KMS-11 (cell line): ENCODE data around the gene PTPN5.

Experiments
- H2AFZ ChIP-seq: fragments of 200-600 bp; sonication (generic); 2 replicates; pipeline ENCODE4 v1.6.1; 2016; ENCODE audit warnings: antibody characterized with exemption, mixed run types, low read depth
- H3K27ac ChIP-seq: fragments of 200-600 bp; sonication (generic); 2 replicates; pipeline ENCODE4 v1.6.1; 2016; ENCODE audit warnings: mild to moderate bottlenecking, mixed run types
- H3K27me3 ChIP-seq: fragments of 200-600 bp; sonication (generic); 2 replicates; pipeline ENCODE4 v1.6.1; 2017; ENCODE audit warnings: mild to moderate bottlenecking, low read depth, mixed run types, moderate library complexity; ENCODE audit not compliant: insufficient read depth
- H3K36me3 ChIP-seq: fragments of 200-600 bp; sonication (generic); 2 replicates; pipeline ENCODE4 v1.6.1; 2017; ENCODE audit warnings: mild to moderate bottlenecking, mixed run types; ENCODE audit not compliant: insufficient read depth
- H3K4me1 ChIP-seq: fragments of 200-600 bp; sonication (generic); 2 replicates; pipeline ENCODE4 v1.6.1; 2016; ENCODE audit warnings: mild to moderate bottlenecking, low read depth, mixed run types; ENCODE audit not compliant: poor library complexity, severe bottlenecking
- H3K4me2 ChIP-seq: fragments of 200-600 bp; sonication (generic); 2 replicates; pipeline ENCODE4 v1.7.0; 2016; ENCODE audit warnings: mild to moderate bottlenecking, mixed run types
- H3K4me3 ChIP-seq: fragments of 200-600 bp; sonication (generic); IDR thresholded peaks from 2 replicates; pipeline ENCODE4 v1.6.1; 2017; ENCODE audit warnings: low read depth, low read length, mixed read lengths; ENCODE audit not compliant: insufficient read depth
- H3K79me2 ChIP-seq: fragments of 200-600 bp; sonication (generic); 2 replicates; pipeline ENCODE4 v1.6.1; 2016; ENCODE audit warnings: low read depth, mixed run types; ENCODE audit not compliant: insufficient read depth
- H3K9ac ChIP-seq: fragments of 200-600 bp; sonication (generic); 2 replicates; pipeline ENCODE4 v1.6.1; 2016; ENCODE audit warnings: mild to moderate bottlenecking, mixed run types
- H4K20me1 ChIP-seq: fragments of 200-600 bp; sonication (generic); 2 replicates; pipeline ENCODE4 v1.6.1; 2016; ENCODE audit warnings: mild to moderate bottlenecking, mixed run types; ENCODE audit not compliant: insufficient read depth
- TF ChIP-seq, protein P1 (sequence below): fragments of 200-600 bp; sonication (generic); conservative IDR thresholded peaks from 2 replicates; pipeline ENCODE4 v1.6.1; 2017; ENCODE audit warnings: low read depth, mild to moderate bottlenecking, antibody characterized with exemption, low read length, moderate library complexity, mixed read lengths

Gene PTPN5

DNA sequence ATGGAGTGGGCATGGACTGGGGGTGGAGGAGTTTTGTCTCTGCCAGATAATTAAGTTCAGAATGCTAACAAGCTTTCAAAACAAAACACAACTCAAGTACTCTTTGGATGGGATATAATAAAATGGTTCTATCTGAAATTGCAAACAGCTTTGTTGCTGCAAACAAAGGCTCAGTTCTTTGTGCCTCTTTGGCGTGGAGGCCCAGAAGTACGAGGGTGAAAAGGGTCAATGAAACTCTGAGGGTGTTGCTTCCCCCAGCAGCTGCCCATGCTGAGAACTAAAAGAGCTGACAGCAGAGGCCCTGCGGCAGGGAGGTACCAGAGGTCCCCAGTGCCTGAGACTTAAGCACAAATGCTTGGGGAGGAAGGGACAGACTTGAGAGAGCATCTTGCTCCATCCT is 39.1 kb downstream of the PTPN5 start:
- Histone ChIP-seq H3K27me3 (no peaks in the 10 kb centered on the region), H3K9ac (no peak overlapping the region)

DNA sequence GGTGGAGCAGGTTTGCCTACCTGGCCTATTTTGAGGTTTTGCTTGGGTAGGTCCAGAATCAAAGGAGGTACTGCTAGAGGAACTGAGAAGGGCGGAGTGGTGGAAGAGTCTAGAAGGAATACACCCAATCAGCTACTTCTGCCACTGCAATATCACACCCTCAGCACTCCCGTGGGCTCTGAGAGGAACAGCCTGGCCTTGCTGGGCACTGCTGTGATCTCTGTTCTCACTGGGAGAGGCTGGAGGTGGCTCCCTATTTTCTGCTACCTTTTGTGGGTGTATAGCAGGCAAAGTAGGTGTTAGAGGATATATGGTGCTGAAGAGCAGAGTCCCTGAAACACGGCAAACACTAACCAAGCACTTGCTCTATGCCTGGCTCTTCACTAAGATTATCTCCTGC is 40.7 kb downstream of the PTPN5 start:
- H3K27ac ChIP-seq, result no peak overlapping the region
- TF ChIP-seq, protein P1, sequence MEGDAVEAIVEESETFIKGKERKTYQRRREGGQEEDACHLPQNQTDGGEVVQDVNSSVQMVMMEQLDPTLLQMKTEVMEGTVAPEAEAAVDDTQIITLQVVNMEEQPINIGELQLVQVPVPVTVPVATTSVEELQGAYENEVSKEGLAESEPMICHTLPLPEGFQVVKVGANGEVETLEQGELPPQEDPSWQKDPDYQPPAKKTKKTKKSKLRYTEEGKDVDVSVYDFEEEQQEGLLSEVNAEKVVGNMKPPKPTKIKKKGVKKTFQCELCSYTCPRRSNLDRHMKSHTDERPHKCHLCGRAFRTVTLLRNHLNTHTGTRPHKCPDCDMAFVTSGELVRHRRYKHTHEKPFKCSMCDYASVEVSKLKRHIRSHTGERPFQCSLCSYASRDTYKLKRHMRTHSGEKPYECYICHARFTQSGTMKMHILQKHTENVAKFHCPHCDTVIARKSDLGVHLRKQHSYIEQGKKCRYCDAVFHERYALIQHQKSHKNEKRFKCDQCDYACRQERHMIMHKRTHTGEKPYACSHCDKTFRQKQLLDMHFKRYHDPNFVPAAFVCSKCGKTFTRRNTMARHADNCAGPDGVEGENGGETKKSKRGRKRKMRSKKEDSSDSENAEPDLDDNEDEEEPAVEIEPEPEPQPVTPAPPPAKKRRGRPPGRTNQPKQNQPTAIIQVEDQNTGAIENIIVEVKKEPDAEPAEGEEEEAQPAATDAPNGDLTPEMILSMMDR, result no peak
- no peaks in the 10 kb centered on the region for H3K36me3 ChIP-seq
- no peak overlapping the region for H3K4me3 ChIP-seq
- no peaks in the 10 kb centered on the region for H3K79me2 ChIP-seq
- H3K4me1 ChIP-seq, result no peaks in the 10 kb centered on the region
- H4K20me1 ChIP-seq, result no peaks in the 10 kb centered on the region
- H3K9ac ChIP-seq, result no peak overlapping the region
- no peak overlapping the region for H3K4me2 ChIP-seq
- H3K27me3 ChIP-seq, result no peaks in the 10 kb centered on the region
- no peak overlapping the region for H2AFZ ChIP-seq

More for the DNA sequence above, 39.1 kb downstream of the PTPN5 start:
- H3K36me3 ChIP-seq, result no peaks in the 10 kb centered on the region
- no peak overlapping the region for H3K4me3 ChIP-seq
- H4K20me1 ChIP-seq, result no peaks in the 10 kb centered on the region
- no peak overlapping the region for H3K27ac ChIP-seq
- H3K79me2 ChIP-seq, result no peaks in the 10 kb centered on the region
- no peaks in the 10 kb centered on the region for H3K4me1 ChIP-seq
- no peak overlapping the region for H2AFZ ChIP-seq
- H3K4me2 ChIP-seq, result no peak overlapping the region
- TF ChIP-seq, protein P1, result no peak

DNA sequence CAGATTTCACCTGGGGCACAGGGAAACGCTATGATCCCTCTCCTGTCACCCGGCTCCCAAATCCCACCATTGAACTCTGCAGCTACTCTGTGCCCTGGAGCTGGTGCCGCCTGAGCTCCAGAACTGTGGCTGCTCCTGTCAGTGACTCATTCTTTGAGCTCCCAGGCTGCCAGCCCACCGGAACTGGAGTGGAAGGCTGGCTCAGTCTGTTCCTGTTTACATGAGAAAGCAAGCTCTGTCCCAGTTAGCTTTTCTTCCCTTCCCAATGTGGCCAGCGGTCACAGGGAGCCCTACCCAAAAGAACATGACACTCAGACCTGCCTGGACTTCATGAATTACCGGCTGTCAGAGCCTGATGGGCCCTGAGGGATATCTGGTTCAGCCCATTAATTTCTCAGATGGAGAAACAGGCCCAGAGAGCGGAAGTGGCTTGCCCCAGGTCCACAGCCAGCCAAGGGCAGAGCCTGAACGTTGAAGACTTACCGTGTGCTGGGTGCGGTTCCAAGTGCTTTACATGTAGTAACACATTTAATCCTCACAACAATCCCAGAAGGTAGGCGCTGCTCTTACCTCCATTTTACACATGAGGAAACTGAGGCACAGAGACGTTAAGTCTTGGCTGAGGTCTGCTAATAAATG is 41.8 kb downstream of the PTPN5 start:
- Histone ChIP-seq H3K4me2 (no peak overlapping the region), H3K36me3 (no peaks in the 10 kb centered on the region), H3K9ac (no peak overlapping the region), H3K79me2 (no peaks in the 10 kb centered on the region), H3K27me3 (no peaks in the 10 kb centered on the region), H3K27ac (no peak overlapping the region), H2AFZ (no peak overlapping the region), H3K4me3 (no peak overlapping the region), H3K4me1 (no peaks in the 10 kb centered on the region), H4K20me1 (no peaks in the 10 kb centered on the region)
- TF ChIP-seq, protein P1, result no peak

DNA sequence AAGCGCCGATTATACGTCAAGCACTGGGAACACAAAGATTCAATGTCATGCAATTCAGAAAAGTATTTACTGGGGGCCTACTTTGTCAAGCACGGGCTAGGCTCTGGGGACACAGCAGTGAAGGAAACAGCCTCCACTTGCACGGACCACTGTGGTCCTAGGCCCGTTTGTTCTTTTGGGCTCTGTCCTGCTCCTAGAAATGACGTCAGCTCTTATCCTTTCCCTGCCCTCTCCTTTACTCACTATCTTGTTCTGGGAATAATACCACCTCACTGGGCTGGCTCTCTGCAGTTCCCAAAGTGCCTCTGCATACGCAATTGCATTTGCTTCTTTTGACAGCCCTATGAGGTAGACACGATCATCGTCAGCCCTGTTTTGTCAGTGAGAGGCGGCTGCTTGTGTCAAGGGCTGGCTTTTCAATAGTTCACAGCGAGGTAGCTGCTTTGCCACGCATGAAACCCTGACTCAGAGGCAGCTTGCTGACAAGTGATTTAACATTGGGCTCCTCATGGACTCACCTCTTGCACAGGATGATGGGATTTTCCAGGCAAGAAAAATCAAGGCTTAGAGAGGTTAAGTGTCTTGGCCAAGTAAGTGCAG is 42.7 kb downstream of the PTPN5 start:
- H3K4me3 ChIP-seq, result no peak overlapping the region
- no peak overlapping the region for H3K9ac ChIP-seq
- no peak overlapping the region for H3K4me2 ChIP-seq
- H3K27ac ChIP-seq, result no peak overlapping the region
- no peaks in the 10 kb centered on the region for H3K36me3 ChIP-seq
- H3K4me1 ChIP-seq, result no peaks in the 10 kb centered on the region
- H4K20me1 ChIP-seq, result no peaks in the 10 kb centered on the region
- no peak overlapping the region for H2AFZ ChIP-seq
- TF ChIP-seq, protein P1, result no peak
- H3K79me2 ChIP-seq, result no peaks in the 10 kb centered on the region
- no peaks in the 10 kb centered on the region for H3K27me3 ChIP-seq
